GM23338 (cell line): ENCODE results near the gene TMEM135. TPM values are rescaled to one million over a fixed set of nuclear protein-coding genes. Genes with fewer than 3 reads are reported as not detected.

Experiments
- ATAC-seq: fragments of 200-7000 bp; cut with Tn5 transposase; 3 replicates; pipeline ENCODE4 v1.9.1; 2020
- DNase-seq: peaks from one replicate; pipeline ENCODE4 v3.0.0-alpha.2; 2015; ENCODE audit warnings: low spot score
- H2AFZ ChIP-seq: fragments of 200-600 bp; sonication (generic); 2 replicates; pipeline ENCODE4 v1.8.0; 2016; ENCODE audit warnings: antibody characterized with exemption, mild to moderate bottlenecking, moderate library complexity
- H3F3A ChIP-seq: fragments of 200-600 bp; sonication (generic); replicated peaks from 2 replicates; pipeline ENCODE4 v1.8.0; 2017; ENCODE audit warnings: antibody characterized with exemption, mixed run types, low read depth
- H3K27ac ChIP-seq: fragments of 200-600 bp; sonication (generic); 2 replicates; pipeline ENCODE4 v1.6.1; 2016; ENCODE audit warnings: low read depth
- H3K27me3 ChIP-seq: fragments of 200-600 bp; sonication (generic); 2 replicates; pipeline ENCODE4 v1.8.0; 2016; ENCODE audit warnings: mild to moderate bottlenecking, mixed run types, moderate library complexity; ENCODE audit not compliant: insufficient read depth
- H3K36me3 ChIP-seq: fragments of 200-600 bp; sonication (generic); 2 replicates; pipeline ENCODE4 v1.8.0; 2016; ENCODE audit warnings: mild to moderate bottlenecking; ENCODE audit not compliant: insufficient read depth
- H3K4me1 ChIP-seq: fragments of 200-600 bp; sonication (generic); 2 replicates; pipeline ENCODE4 v1.8.0; 2016; ENCODE audit warnings: mild to moderate bottlenecking, moderate library complexity; ENCODE audit not compliant: insufficient read depth
- H3K4me2 ChIP-seq: fragments of 200-600 bp; sonication (generic); 2 replicates; pipeline ENCODE4 v1.7.1; 2017; ENCODE audit warnings: mixed run types
- H3K4me3 ChIP-seq: fragments of 200-600 bp; sonication (generic); 2 replicates; pipeline ENCODE4 v1.6.1; 2016; ENCODE audit warnings: mixed run types
- H3K79me2 ChIP-seq: fragments of 200-600 bp; sonication (generic); replicated peaks from 2 replicates; pipeline ENCODE4 v1.8.0; 2017; ENCODE audit warnings: mild to moderate bottlenecking; ENCODE audit not compliant: insufficient read depth
- H3K9me2 ChIP-seq: fragments of 200-600 bp; sonication (generic); 2 replicates; pipeline ENCODE4 v1.8.0; 2017; ENCODE audit not compliant: insufficient read depth
- H4K20me1 ChIP-seq: fragments of 200-600 bp; sonication (generic); replicated peaks from 2 replicates; pipeline ENCODE4 v1.8.0; 2017; ENCODE audit warnings: mild to moderate bottlenecking; ENCODE audit not compliant: insufficient read depth
- H3K27ac Mint-ChIP-seq: 2 replicates; pipeline ENCODE4 v1.8.0; 2020; ENCODE audit warnings: inconsistent platforms, mild to moderate bottlenecking, moderate library complexity, mixed read lengths
- H3K27me3 Mint-ChIP-seq: 3 replicates; pipeline ENCODE4 v1.8.0; 2022; ENCODE audit warnings: low read depth, mild to moderate bottlenecking, moderate library complexity, mixed read lengths, inconsistent platforms; ENCODE audit not compliant: insufficient read depth, poor library complexity
- H3K36me3 Mint-ChIP-seq: 3 replicates; pipeline ENCODE4 v1.8.0; 2021; ENCODE audit warnings: low read depth, mild to moderate bottlenecking, inconsistent platforms, moderate library complexity, mixed read lengths
- H3K4me1 Mint-ChIP-seq: 3 replicates; pipeline ENCODE4 v1.8.0; 2020; ENCODE audit warnings: mild to moderate bottlenecking, inconsistent platforms, mixed read lengths
- H3K4me3 Mint-ChIP-seq: 3 replicates; pipeline ENCODE4 v1.8.0; 2021; ENCODE audit warnings: moderate library complexity, mild to moderate bottlenecking, inconsistent platforms, mixed read lengths
- H3K9me3 Mint-ChIP-seq: 3 replicates; pipeline ENCODE4 v1.8.0; 2020; ENCODE audit warnings: moderate library complexity, mild to moderate bottlenecking, inconsistent platforms, mixed read lengths
- CREB1 ChIP-seq: fragments of 250-450 bp; sonication (Bioruptor Pico); IDR thresholded peaks from 2 replicates; pipeline ENCODE4 v1.5.0; 2020; ENCODE audit warnings: low read depth, mild to moderate bottlenecking, moderate library complexity
- CTCF ChIP-seq, 2 experiments: fragments of 200-600 bp in 1 of 2; sonication (generic) in 1 of 2; conservative IDR thresholded peaks; 2 replicates each; pipeline versions ENCODE4 v1.5.1 to v1.6.1; 2016 to 2017; ENCODE audit warnings: antibody characterized with exemption in 2 of 2, low read depth in 2 of 2, mild to moderate bottlenecking in 2 of 2, moderate library complexity in 1 of 2
- EZH2phosphoT487 ChIP-seq: fragments of 200-600 bp; sonication (generic); IDR thresholded peaks from one replicate; pipeline ENCODE4 v1.8.1; 2018; ENCODE audit warnings: antibody characterized with exemption; ENCODE audit not compliant: unreplicated experiment
- NANOG ChIP-seq: IDR thresholded peaks from 2 replicates; pipeline ENCODE4 v1.6.1; 2016; ENCODE audit warnings: antibody characterized with exemption, borderline replicate concordance
- POLR2AphosphoS5 ChIP-seq: IDR thresholded peaks from 2 replicates; pipeline ENCODE4 v1.6.1; 2016; ENCODE audit warnings: antibody characterized with exemption, low read depth
- REST ChIP-seq: IDR thresholded peaks from one replicate; pipeline ENCODE4 v1.6.1; 2018; ENCODE audit warnings: antibody characterized with exemption; ENCODE audit not compliant: unreplicated experiment
- STAT1 ChIP-seq: IDR thresholded peaks from one replicate; pipeline ENCODE4 v1.6.1; 2016; ENCODE audit warnings: antibody characterized with exemption; ENCODE audit not compliant: unreplicated experiment
- ZNF114 ChIP-seq: fragments of 250-450 bp; sonication (Bioruptor Pico); IDR thresholded peaks from 2 replicates; pipeline ENCODE4 v1.5.0; 2020; ENCODE audit warnings: mild to moderate bottlenecking, moderate library complexity
- ZNF331 ChIP-seq: fragments of 250-450 bp; sonication (Bioruptor Pico); IDR thresholded peaks from 2 replicates; pipeline ENCODE4 v1.5.0; 2020; ENCODE audit warnings: low read depth, mild to moderate bottlenecking, moderate library complexity
- polyA plus RNA-seq: library from polyadenylated mRNA; unstranded; fragments of >200 nt; fragmentation: Nextera tagmentation; extraction: Ambion mirVana; gene quantifications from 2 replicates; pipeline ENCODE4 v1.2.1, GENCODE V29; 2016
- total RNA-seq: library from RNA; depleted of rRNA; stranded (reverse); fragments of >200 nt; shearing (Covaris generic); gene quantifications from 2 replicates; pipeline ENCODE4 v1.2.3, GENCODE V29; 2014

TMEM135 gene
- total and polyA plus RNA-seq, 2 experiments from 2014 or later = 23.4 to 49.9 TPM

DNA sequence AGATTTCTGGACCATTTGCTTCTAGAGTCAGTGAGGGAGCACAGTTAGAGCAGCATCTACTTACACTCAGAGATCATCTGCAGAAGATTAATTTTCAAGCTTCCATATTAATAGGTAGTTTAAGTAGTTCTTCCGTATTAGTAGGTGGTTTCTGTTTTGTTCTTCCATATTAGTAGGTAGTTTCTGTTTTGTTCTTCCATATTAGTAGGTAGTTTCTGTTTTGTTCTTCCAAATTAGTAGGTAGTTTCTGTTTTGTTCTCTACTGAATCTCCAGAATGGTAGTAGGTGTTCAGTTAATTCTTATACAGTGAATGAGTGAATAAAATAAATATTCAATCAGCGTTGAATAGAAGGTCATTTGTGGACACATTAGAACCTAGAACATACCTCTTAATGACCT lies 175.7 kb downstream of the TMEM135 start (continued):
- TF ChIP-seq REST (no peak), CREB1 (no peak), NANOG (no peak), ZNF331 (CRISPR knock-in tag) (no peak), STAT1 (no peak), POLR2AphosphoS5 (no peak)

GRCh38 chr11:87215236-87215635 lies 177.5 kb downstream of the TMEM135 start:
- no peak overlapping the region for H2AFZ ChIP-seq
- peaks cover 2% of the 10 kb centered on the region for H3K27me3 Mint-ChIP-seq
- H3K4me1 Mint-ChIP-seq = peaks cover 15% of the 10 kb centered on the region
- no peaks in the 10 kb centered on the region for H3K36me3 Mint-ChIP-seq
- no peak overlapping the region for H3K4me3 Mint-ChIP-seq
- H3K4me3 ChIP-seq = no peak overlapping the region
- no peaks in the 10 kb centered on the region for H3K36me3 ChIP-seq
- peaks cover 9% of the 10 kb centered on the region; the same call in 1 of the 2 replicates for H3K4me1 ChIP-seq
- DNase-seq = no peak
- H3F3A ChIP-seq = no peaks in the 10 kb centered on the region
- TF ChIP-seq ZNF331 (CRISPR knock-in tag) = peak; percentile 55; the same call in 1 of the 2 replicates
- no peak for TF ChIP-seq CREB1
- TF ChIP-seq ZNF114 (CRISPR knock-in tag) = no peak
- no peaks in the 10 kb centered on the region for H3K79me2 ChIP-seq
- H3K27me3 ChIP-seq = no peaks in the 10 kb centered on the region
- H3K9me3 Mint-ChIP-seq = no peaks in the 10 kb centered on the region
- ATAC-seq = no peak
- no peak overlapping the region for H3K4me2 ChIP-seq
- H3K27ac ChIP-seq = no peak overlapping the region
- no peaks in the 10 kb centered on the region for H3K9me2 ChIP-seq
- H4K20me1 ChIP-seq = no peaks in the 10 kb centered on the region; the same call in 1 of the 2 replicates
- no peak overlapping the region for H3K27ac Mint-ChIP-seq

- H3K4me1 Mint-ChIP-seq = peaks cover 15% of the 10 kb centered on the region; the same call in 2 of the 3 replicates
- no peak overlapping the region for H3K4me3 Mint-ChIP-seq
- peak; percentile 40 for DNase-seq
- H3K4me2 ChIP-seq = no peak overlapping the region
- H3K4me1 ChIP-seq = peaks cover 6% of the 10 kb centered on the region; the same call in 1 of the 2 replicates
- H3K27me3 ChIP-seq = no peaks in the 10 kb centered on the region
- no peaks in the 10 kb centered on the region; the same call in 1 of the 2 replicates for H4K20me1 ChIP-seq
- no peaks in the 10 kb centered on the region for H3K9me2 ChIP-seq
- H3K9me3 Mint-ChIP-seq = no peaks in the 10 kb centered on the region
- H3K36me3 Mint-ChIP-seq = no peaks in the 10 kb centered on the region
- no peaks in the 10 kb centered on the region for H3K79me2 ChIP-seq
- no peak overlapping the region for H2AFZ ChIP-seq
- H3F3A ChIP-seq = no peaks in the 10 kb centered on the region
- H3K27ac Mint-ChIP-seq = no peak overlapping the region; the same call in 1 of the 2 replicates
- H3K4me3 ChIP-seq = no peak overlapping the region
- no peaks in the 10 kb centered on the region for H3K36me3 ChIP-seq
- peak; percentile 86 for ATAC-seq
- H3K27me3 Mint-ChIP-seq = no peaks in the 10 kb centered on the region
- H3K27ac ChIP-seq = no peak overlapping the region
- no peak for TF ChIP-seq STAT1
- no peak for TF ChIP-seq NANOG
- TF ChIP-seq POLR2AphosphoS5 = no peak
- TF ChIP-seq REST = no peak
- TF ChIP-seq EZH2phosphoT487 = no peak
- no peak for TF ChIP-seq CTCF (conservative IDR thresholded peaks at IDR 0.05; ENCODE audit: low read depth in 2 of 2)
- no peak for TF ChIP-seq CREB1
Measured at GRCh38 chr11:87219266-87219665, 181.5 kb downstream of the TMEM135 start.
